HUES64 (cell line): Measurements from ENCODE around the gene RGS4.
"Not testable (repeated sequence)": the region's sequence is repeated elsewhere in the genome, so short reads cannot be mapped to it uniquely, and the experiment has no call there.

ENCODE experiments used
- H3K27ac ChIP-seq: 2 replicates; pipeline ENCODE4 v1.7.0; 2013; ENCODE audit warnings: low read depth, low read length, inconsistent platforms
- H3K27me3 ChIP-seq: 2 replicates; pipeline ENCODE4 v1.6.1; 2013; ENCODE audit warnings: mild to moderate bottlenecking, low read length; ENCODE audit not compliant: insufficient read depth
- H3K36me3 ChIP-seq: 2 replicates; pipeline ENCODE4 v1.6.1; 2013; ENCODE audit warnings: mild to moderate bottlenecking, low read length; ENCODE audit not compliant: insufficient read depth
- H3K4me1 ChIP-seq: 2 replicates; pipeline ENCODE4 v1.6.1; 2013; ENCODE audit warnings: mild to moderate bottlenecking, low read length, moderate library complexity; ENCODE audit not compliant: insufficient read depth
- H3K4me3 ChIP-seq: 2 replicates; pipeline ENCODE4 v1.5.1; 2013; ENCODE audit warnings: mild to moderate bottlenecking, low read length, moderate library complexity
- H3K9ac ChIP-seq: 2 replicates; pipeline ENCODE4 v1.6.1; 2013; ENCODE audit warnings: mild to moderate bottlenecking, low read depth, low read length
- H3K9me3 ChIP-seq: 2 replicates; pipeline ENCODE4 v1.6.1; 2013; ENCODE audit warnings: low read depth, low read length; ENCODE audit not compliant: insufficient read depth
- WGBS: fragments of 150-250, 120-280 bp; methylation state at CpG from one replicate; pipeline ENCODE4 v1.1.7; 2013; ENCODE audit warnings: missing lambda C conversion rate; 5-methylcytosine and 5-hydroxymethylcytosine counted together

The RGS4 gene

GRCh38 chr1:163084330-163084729 is 15.2 kb downstream of the RGS4 start:
- no peaks in the 10 kb centered on the region for H3K4me1 ChIP-seq
- H3K9me3 ChIP-seq, result no peaks in the 10 kb centered on the region
- H3K4me3 ChIP-seq, result no peak overlapping the region
- no peak overlapping the region for H3K9ac ChIP-seq
- no peaks in the 10 kb centered on the region for H3K27me3 ChIP-seq
- no peak overlapping the region for H3K27ac ChIP-seq
- no peaks in the 10 kb centered on the region for H3K36me3 ChIP-seq
- 92% methylated on average over 1 of the region's 1 CpG for WGBS

GRCh38 chr1:163085041-163085903 is 16.1 kb downstream of the RGS4 start:
- H3K27me3 ChIP-seq, result no peaks in the 10 kb centered on the region
- H3K4me1 ChIP-seq, result no peaks in the 10 kb centered on the region
- 98% methylated on average over 4 of the region's 4 CpGs for WGBS
- no peak overlapping the region for H3K27ac ChIP-seq
- no peaks in the 10 kb centered on the region for H3K9me3 ChIP-seq
- no peaks in the 10 kb centered on the region for H3K36me3 ChIP-seq
- no peak overlapping the region for H3K9ac ChIP-seq
- no peak overlapping the region for H3K4me3 ChIP-seq

GRCh38 chr1:163085904-163086268 is 16.7 kb downstream of the RGS4 start:
- no peaks in the 10 kb centered on the region for H3K4me1 ChIP-seq
- no peaks in the 10 kb centered on the region for H3K36me3 ChIP-seq
- H3K27me3 ChIP-seq, result no peaks in the 10 kb centered on the region
- no peaks in the 10 kb centered on the region for H3K9me3 ChIP-seq
- no peak overlapping the region for H3K9ac ChIP-seq
- WGBS, result 100% methylated on average over 2 of the region's 2 CpGs
- no peak overlapping the region for H3K4me3 ChIP-seq
- no peak overlapping the region for H3K27ac ChIP-seq

- WGBS, result 83% methylated on average over 3 of the region's 4 CpGs
- H3K4me3 ChIP-seq, H3K9ac ChIP-seq, H3K4me1 ChIP-seq, H3K27ac ChIP-seq, H3K9me3 ChIP-seq, H3K36me3 ChIP-seq, H3K27me3 ChIP-seq: not testable (repeated sequence)
These were observed 20.0 kb downstream of the RGS4 start for GRCh38 chr1:163089117-163089516.

- 100% methylated on average over 2 of the region's 3 CpGs for WGBS
- Histone ChIP-seq H3K27me3 (no peaks in the 10 kb centered on the region), H3K9ac (no peak overlapping the region), H3K9me3 (no peaks in the 10 kb centered on the region), H3K36me3 (no peaks in the 10 kb centered on the region), H3K27ac (no peak overlapping the region), H3K4me1 (no peaks in the 10 kb centered on the region), H3K4me3 (no peak overlapping the region)
These were observed 21.3 kb downstream of the RGS4 start for GRCh38 chr1:163090321-163090945.

- no peaks in the 10 kb centered on the region for H3K36me3 ChIP-seq
- no peak overlapping the region for H3K4me3 ChIP-seq
- WGBS, result 82% methylated on average over 3 of the region's 4 CpGs
- no peaks in the 10 kb centered on the region for H3K9me3 ChIP-seq
- H3K9ac ChIP-seq, result no peak overlapping the region
- no peaks in the 10 kb centered on the region for H3K27me3 ChIP-seq
- H3K27ac ChIP-seq, result no peak overlapping the region
- H3K4me1 ChIP-seq, result no peaks in the 10 kb centered on the region
These were observed 24.0 kb downstream of the RGS4 start for GRCh38 chr1:163093169-163093568.

GRCh38 chr1:163093579-163093978 is 24.4 kb downstream of the RGS4 start:
- Histone ChIP-seq H3K27me3 (no peaks in the 10 kb centered on the region), H3K27ac (no peak overlapping the region), H3K9me3 (no peaks in the 10 kb centered on the region), H3K4me1 (no peaks in the 10 kb centered on the region), H3K9ac (no peak overlapping the region), H3K36me3 (no peaks in the 10 kb centered on the region), H3K4me3 (no peak overlapping the region)
- WGBS, result 94% methylated on average over 9 of the region's 9 CpGs

- Histone ChIP-seq H3K27me3 (no peaks in the 10 kb centered on the region), H3K9ac (no peak overlapping the region)
- 84% methylated on average over 4 of the region's 4 CpGs for WGBS
These were observed 25.0 kb downstream of the RGS4 start for GRCh38 chr1:163094182-163094581.

GRCh38 chr1:163094589-163094988 is 25.4 kb downstream of the RGS4 start:
- 96% methylated on average over 2 of the region's 2 CpGs for WGBS
- Histone ChIP-seq H3K9me3 (no peaks in the 10 kb centered on the region), H3K27me3 (no peaks in the 10 kb centered on the region), H3K4me3 (no peak overlapping the region), H3K36me3 (no peaks in the 10 kb centered on the region), H3K4me1 (no peaks in the 10 kb centered on the region), H3K9ac (no peak overlapping the region), H3K27ac (no peak overlapping the region)

More at GRCh38 chr1:163094182-163094581, 25.0 kb downstream of the RGS4 start:
- no peak overlapping the region for H3K27ac ChIP-seq
- H3K4me3 ChIP-seq, result no peak overlapping the region
- no peaks in the 10 kb centered on the region for H3K36me3 ChIP-seq
- H3K9me3 ChIP-seq, result no peaks in the 10 kb centered on the region
- H3K4me1 ChIP-seq, result no peaks in the 10 kb centered on the region

- H3K9ac ChIP-seq, result no peak overlapping the region
- no CpG with 5 or more reads among the region's 1 CpG for WGBS
- no peak overlapping the region for H3K27ac ChIP-seq
- no peaks in the 10 kb centered on the region for H3K36me3 ChIP-seq
- no peaks in the 10 kb centered on the region for H3K27me3 ChIP-seq
- H3K9me3 ChIP-seq, result no peaks in the 10 kb centered on the region
- H3K4me1 ChIP-seq, result no peaks in the 10 kb centered on the region
- no peak overlapping the region for H3K4me3 ChIP-seq
These were observed 26.1 kb downstream of the RGS4 start for GRCh38 chr1:163095213-163095612.

- Histone ChIP-seq H3K4me3 (no peak overlapping the region), H3K9ac (no peak overlapping the region), H3K4me1 (no peaks in the 10 kb centered on the region), H3K27me3 (no peaks in the 10 kb centered on the region), H3K27ac (no peak overlapping the region), H3K9me3 (no peaks in the 10 kb centered on the region), H3K36me3 (no peaks in the 10 kb centered on the region)
- 84% methylated on average over 1 of the region's 1 CpG for WGBS
These were observed 33.4 kb downstream of the RGS4 start for GRCh38 chr1:163102590-163102989.
